GM18508 (cell line): ENCODE data around the gene CCKAR.

Source experiments
- ATAC-seq: cut with Tn5 transposase; IDR thresholded peaks from one replicate; pipeline ENCODE4 v1.9.1; 2021; ENCODE audit warnings: moderate number of reproducible peaks; ENCODE audit not compliant: insufficient read depth, unreplicated experiment

CCKAR gene

DNA sequence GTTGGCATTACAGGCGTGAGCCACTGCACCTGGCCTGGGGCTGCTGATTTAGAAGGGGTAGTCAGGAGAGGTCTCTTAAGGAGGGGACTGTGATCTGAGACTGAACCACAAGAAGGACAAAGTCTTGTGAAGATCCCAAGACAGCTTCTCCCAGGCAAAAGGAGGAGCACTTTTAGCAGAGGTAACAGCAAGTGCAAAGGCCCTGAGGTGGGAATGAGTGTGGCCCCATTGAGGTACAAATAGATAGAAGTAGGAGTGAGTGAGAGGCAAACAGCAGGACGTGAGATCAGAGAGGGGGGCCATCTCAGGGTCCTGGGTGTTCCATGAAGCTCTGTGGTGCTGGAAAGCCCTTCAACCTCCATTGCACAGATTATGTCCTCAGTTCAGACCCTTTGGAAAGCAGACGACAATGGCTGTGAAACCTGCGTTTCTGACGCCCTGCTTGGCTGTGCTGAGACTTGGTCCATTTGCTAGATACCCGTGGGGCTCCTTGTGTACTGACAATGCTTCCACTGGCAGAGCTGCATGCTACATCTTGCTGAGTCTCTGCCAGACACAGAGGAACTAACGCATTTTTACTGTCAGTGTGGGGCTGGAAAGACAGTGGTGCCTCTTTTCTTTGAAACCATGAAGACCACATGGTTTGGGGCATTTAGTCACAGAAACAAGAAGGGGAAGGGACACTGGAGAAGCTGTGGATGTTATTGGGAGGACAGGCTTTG, 1.3 kb upstream of the CCKAR start:
- no peak for ATAC-seq

DNA sequence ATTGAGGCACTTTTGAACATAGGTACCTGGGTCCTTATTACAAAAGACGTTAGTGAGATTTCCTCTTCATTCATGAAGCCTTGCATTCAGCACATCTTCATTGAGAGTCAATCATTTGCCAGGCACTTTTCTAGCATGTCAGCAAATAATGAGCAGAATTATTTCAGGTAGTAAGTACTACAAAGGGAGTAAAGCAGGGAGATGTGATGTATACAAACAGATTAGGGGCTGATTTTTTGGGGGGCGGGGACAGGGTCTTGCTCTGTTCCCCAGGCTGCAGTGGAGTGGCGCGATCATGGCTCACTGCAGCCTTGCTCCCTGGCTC, 638 bp upstream of the CCKAR start:
- ATAC-seq, result no peak

DNA sequence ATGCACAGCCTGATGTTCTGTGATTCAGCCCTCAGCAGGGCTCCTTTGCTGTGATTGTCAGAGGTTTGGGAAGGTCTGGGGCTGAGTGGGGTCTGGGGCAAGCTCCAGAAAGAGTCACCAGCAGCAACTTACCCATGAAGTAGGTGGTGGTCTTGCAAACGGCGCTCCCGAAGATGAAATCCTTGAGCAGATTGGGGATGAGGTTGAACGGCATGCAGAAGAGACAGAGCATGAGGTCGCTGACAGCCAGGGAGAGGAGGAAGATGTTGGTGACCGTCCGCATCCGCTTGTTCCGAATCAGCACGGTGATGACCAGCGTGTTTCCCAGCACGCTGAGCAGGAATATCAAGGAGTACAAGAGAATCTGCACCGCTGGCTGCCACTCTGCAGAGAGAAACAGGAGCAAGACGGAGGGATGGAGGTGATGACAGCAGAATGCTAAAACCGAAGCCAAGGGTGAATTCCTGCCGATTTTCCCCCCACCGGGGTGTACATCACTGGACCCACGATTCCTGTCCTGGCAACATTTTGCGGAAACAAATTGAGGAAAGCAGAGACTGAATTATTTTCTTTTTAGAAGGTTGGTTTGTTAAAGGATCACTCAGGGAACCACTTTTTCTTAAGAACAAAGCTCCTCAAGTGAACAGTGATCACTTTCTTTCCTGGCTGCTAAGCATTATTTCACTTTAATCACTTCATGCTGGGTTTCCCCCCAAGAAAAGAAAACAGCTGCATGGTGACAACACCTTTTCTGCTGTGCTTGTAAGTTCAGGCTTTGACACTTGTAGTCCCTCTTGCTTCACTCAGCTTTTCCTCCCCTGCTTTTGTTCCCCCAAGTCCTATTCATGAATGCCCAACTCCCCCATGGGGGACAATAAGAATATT, 941 bp downstream of the CCKAR start:
- ATAC-seq, result no peak

DNA sequence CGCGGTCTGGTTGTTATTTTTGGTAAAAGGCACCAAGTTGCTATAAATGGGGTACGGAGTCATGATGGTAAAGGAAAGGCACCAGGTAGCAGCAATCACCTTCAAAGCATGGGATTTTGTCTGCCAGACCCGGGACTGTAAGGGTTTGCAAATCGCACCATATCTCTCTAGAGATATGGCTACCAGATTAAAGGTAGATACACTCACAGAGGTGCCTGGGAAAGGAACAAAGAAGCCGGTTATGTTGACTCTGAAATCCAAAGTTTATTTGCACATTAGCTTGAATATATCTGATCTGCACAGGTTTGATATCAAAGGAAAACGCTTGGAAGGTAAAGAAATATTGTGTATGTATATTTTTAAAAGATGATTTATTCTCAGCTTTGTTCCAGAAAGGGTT, 4.6 kb downstream of the CCKAR start:
- no peak for ATAC-seq

DNA sequence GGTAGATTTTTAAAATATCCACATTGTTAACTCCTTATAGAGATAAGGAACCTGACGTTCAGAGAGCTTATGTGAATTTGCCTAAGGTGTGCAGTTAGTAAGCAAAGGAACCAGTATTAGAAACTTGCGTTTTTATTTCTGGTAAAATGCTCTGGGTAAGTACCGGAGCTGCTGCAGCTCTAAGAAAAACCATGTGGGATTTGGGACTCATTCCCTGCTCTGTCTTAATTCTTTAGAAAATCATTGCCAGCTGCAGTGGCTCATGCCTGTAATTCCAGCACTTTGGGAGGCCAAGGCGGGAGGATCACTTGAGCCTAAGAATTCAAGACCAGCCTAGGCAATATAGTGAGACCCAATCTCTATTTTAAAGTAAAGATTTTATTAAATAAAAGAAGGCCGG, 5.8 kb downstream of the CCKAR start:
- no peak for ATAC-seq

DNA sequence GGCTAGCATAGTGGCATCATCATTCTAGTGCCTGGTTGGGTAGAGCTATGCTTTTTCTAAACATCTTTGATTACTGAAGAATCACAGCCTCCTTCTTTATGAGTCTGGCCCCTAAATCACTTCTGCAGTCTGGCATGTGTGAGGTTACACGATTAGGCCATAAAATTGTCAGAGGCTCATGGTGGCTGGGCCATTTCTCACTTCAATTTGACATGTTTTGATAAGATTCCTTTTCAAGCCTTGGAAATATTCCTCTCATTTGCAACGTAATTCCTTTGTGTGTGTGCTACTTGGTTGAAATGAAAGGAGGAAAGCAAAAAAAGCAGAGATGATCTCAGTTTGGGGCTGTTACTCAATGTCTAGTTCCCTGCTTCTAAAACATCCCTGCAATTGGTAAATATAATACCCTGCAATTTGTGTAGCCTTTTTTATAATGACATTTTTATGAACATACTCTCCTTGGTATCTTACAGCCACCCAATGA, 6.2 kb downstream of the CCKAR start:
- ATAC-seq, result no peak

DNA sequence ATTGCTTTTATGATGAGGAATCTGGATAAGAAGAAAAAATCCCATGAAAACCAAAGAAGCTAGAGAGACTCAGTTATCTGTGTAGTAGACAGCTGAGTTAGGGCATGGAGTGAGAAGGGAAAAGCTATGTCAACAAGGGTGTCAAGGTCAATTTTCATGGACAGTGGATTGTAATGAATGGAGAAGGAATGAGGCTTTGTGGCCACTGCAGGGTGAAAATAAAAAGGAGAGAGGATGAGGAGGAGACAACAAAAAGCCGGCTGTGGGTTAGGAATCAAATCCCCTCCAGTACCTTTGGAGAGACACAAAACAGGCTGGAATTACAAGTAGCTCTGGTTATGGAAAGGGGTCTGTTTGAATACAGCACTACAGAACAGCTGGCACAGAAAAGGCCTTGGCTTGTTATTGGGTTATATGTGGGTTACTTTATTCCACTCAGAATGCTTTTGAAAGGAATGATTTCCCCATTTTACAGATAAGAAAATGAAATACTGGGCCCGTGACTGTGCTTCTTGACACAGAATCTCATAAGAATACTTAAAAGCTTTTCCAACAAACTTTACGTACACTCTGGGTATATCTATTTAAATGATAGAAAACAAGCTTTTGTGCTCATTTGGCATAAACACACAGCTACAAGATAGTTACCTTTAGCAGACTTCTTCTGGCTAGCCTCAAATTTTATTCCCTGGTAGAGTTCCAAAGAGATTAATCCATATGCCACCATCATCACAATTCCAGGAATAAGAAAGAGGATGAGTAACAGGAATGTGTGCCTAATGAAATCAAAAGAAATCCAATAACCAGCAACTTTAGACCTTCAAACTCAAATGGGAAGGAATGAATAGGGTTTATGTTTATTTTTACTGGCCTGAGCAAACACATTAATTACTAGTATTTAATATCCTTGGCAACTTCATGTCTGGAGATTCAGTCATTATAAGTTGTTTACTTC, 7.5 kb downstream of the CCKAR start:
- no peak for ATAC-seq

DNA sequence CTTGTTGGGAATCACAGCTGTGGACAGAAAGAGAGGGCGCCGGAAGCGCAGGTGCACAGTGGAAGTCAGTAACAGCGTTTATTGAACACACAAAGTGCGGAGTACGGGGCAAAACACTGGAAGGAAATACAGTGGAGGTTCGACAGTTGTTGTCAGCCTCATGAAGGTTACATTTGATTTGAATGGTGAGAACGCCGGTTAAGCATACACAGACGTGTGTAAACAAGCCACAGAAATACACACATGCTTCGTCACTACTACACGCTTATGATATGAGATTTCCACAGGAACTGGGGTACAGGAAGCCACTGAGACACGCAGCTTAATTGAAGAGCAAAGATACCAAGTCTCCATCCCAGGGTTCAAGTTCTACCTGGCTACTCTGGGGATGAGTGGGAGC, 12.0 kb downstream of the CCKAR start:
- ATAC-seq, result no peak

DNA sequence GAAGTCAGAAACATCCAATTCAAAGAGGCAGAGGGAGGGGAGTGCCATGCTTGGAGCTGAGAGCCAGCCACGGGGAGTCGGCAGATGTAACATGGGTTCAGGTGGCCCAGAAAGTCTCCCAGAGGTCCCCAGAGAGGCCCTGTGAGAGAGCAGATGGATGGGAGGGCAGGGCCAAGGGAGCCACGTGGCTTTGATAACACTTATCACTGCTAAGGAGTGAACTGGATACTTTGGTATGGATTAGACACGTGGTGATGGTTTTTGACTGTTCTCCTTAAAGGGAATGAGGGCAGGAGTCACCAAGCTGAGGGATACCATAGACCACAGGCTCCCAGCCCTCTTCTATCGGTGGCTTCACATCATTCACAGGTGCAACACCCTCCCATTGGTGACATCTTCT, 13.7 kb downstream of the CCKAR start:
- ATAC-seq, result no peak

DNA sequence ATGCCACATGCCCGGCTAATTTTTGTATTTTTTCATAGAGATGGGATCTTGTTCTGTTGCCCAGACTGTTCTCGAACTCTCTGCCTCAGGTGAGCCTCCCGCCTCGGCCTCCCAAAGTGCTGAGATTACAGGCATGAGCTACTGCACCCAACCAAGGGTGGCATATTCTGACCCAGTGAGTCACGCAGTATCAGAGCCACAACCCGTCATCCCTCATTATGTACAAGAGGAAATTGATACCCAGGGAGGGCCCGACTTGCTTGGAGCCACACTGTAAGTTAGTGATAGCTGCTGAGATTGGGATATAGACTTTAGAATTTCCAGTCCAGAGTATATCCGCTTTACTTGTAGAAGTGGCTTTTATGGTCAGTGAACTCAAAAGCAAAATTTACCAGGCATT, 14.6 kb downstream of the CCKAR start:
- no peak for ATAC-seq

DNA sequence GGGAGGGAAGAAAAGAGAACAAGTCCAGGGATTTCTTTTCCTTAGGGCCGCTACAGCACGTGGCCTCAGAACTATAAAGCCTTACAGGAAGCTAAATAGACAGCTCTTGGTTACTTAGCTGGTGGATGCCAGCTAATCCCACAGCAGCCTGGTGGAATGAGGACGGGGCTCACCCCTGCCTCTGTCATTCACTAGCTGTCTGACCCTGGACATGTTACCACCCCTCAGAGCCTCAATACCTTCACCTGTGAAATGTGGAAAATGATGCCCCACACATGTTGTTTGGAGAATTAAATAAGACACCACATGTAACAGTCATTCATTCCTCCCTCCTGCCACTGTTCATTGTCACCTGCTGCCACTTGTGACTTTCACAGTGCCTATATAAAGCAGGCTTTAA, 15.7 kb downstream of the CCKAR start:
- ATAC-seq, result no peak

DNA sequence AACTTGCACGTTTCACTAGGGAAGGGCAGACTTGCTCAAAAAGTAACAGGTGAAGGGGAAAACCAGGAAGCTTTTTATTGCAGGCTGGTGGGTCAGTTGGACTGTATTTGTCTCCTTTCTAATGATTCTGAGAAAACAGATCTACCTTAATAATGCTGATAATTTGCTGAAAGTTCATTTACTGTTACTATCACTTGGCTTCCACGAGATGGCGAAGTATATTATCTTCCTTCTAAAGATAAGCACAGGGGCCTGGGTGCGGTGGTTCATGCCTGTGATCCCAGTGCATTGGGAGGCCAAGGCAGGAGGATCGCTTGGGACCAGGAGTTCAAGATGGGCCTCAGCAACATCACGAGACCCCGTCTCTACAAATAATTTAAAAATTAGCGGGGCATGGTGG, 16.4 kb downstream of the CCKAR start:
- no peak for ATAC-seq

DNA sequence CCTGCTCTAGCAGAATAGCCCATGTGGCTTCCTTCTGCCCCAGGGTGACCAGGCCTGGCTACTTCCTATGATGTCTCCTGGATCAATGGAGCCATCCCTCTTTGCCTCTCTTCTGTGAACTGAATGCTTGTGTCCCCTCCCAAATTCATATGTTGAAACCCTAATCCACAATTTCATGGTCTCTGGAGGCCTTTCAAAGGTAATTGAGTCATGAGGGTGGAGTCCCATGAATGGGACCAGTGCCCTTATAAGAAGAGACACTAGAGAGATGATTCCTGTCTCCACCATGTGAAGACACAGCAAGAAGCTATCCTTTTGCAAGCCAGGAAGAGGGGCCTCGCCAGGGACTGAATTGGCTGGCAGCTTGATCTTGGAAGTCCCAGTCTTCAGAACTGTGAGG, 18.4 kb downstream of the CCKAR start:
- no peak for ATAC-seq

DNA sequence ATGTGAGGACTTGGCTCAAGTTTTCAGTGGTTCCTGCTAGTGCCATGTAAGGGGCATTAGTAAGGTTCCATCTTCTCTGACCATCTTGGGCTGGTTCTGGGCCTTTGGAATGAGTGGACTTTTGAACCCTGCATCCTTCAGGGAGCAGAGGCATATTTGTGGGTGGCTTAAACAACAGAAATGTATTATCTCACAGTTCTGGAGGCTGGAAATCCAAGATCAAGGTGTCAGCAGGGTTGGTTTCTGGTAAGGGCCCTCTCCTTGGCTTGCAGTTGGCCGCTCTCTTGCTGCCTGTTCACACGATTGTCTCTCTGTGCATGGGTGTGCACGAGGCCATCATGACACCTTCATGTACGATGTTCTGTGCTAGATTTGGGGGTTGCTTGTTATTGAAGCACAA, 21.3 kb downstream of the CCKAR start:
- no peak for ATAC-seq

DNA sequence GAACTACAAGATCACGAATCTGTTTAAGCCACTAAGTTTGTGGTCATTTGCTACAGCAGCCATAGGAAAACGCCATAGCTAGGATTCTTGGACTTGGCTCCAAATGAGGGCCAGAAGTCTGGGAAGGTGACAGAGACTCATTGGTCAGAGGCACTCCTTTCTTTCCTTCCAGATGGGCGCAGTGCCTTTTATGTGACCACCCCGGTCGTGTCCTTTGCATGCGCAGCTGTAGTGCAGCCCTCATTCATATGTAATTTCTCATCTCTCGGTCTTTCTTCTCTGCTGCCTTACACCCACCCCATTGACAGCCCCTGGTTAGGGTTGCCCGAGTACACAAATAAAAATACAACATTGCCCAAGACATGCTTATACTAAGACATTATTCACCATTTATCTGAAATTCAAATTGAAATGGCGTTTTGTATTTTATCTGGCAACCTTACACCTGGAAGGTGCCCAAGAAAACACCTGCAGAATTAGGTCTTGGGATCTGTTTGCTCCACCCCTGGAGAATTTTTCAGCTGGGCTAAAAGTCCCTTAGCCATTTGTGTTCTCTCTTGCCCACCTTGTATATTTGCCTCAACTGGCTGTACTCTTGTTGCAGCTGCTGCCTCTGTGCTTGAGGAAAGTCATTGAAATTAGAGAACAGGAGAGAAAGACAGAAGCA, 21.9 kb downstream of the CCKAR start:
- no peak for ATAC-seq

DNA sequence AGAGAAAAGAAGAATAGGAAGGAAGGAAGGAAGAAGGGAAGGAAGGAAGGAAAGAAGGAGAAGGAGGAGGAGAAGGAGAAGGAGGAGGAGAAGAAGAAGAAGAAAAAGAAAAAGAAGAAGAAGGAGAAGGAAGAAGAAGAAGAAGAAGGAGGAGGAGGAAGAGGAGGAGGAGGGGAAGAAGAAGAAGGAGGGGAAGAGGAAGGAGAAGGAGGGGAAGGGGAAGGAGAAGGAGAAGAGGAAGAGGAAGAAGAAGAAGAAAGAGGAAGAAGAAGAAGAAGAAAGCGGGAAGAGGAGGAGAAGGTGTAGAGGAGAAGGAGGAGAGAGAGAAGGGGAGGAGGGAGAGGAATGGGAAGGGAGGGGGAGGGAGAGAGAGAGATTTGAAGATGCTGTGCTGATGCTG, 22.6 kb downstream of the CCKAR start:
- ATAC-seq, result no peak

DNA sequence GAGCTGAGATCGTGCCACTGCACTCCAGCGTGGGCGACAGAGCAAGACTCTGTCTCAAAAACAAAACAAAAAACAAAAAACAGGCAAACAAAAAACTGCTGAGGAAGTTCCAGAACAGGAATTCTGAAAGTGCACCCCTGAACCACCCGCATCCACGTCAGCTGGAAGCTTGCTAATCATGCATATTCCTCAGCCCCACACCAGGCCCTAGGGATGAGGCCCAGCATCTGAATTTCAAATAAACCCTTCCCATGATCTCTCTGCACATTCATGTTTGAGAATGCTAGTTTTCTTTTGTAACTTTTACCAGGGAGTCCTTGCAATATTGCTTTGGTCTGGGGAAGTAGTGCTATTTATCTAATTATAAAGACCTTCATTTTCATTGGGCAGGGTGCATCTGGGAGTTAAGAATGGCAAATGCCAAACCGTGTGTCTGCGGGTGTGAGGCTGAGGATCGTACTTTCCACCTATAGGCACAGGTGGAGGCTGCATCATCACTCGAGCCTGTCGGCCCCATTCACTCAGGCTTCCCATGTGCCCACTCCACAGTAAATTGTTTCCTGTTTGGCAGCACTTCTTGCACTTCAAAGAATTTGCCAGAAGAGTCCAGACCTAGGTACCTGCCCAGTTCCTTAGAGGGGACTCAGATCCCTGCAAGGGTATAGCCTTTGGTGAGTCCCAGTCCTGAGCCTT, 23.6 kb downstream of the CCKAR start:
- ATAC-seq, result no peak

DNA sequence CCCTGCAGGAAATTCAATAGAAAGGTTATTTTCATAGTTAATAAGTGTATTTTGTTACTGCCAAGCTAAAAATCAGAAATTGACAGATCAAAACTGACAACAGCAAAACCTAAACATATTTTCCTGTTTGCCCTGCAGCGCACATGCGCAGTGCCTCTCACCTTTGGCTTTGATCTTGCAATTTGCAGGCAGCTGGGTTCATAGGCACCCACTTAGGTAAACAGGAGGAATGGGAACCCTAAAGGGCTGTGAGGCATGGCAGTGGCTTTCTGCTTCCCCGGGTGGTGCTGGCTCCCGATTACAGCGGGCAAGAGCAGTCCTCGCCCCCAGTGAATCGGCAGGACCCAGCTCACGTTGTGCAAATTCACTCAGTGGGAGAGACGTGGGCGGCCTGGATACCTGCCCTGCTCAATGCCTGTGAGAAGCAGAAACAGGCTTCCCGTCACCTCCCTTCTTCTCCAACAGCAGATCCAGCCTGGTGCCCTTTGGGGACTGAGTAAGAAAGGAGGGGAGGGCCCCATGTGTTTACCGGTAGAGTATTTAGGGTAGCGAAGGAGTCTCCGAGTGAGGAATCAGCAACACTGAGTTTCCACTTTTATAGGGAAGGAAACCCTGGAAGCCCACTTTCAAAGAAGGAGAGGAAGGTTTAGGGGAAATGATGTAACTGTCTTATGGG, 25.7 kb downstream of the CCKAR start:
- no peak for ATAC-seq

DNA sequence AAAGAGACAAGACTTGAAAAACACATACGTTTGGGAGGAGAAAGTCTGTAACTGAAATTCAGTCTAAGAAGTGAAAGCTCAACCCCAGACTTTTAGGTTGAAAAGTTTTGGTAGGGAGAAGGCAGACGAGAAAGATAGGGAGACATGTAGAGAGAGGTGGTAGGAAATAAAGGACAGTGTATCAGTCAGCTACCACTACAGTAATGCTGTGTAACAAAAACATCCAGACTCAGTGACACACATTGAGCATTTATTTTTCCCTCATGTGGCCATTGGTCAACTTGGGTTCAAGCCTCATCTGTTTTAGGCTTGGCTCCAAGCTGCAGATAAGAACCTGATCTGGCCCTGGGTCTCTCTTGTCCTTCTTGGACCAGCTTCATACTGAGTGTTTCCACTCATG, 26.9 kb downstream of the CCKAR start:
- no peak for ATAC-seq
